Gastrocnemius medialis (tissue), 4 donors: ENCODE data around the gene FOXF1. TPM values are rescaled to one million over a fixed set of nuclear protein-coding genes. Genes with fewer than 3 reads are reported as not detected.

Source experiments
- ATAC-seq, 2 donors: fragments of 150-250 bp; one replicate each; pipeline ENCODE4 v1.9.1; 2016
- DNase-seq, 2 donors: peaks; one replicate each; pipeline ENCODE4 v3.0.0-alpha.2; 2019
- H3K27ac ChIP-seq, 4 donors: fragments of 200-600 bp; sonication (generic); 1 replicate in 1 of 4; 2 replicates in 3 of 4; pipeline ENCODE4 v1.5.1; 2016 to 2018; ENCODE audit warnings: mild to moderate bottlenecking in 2 of 4, moderate library complexity in 1 of 4
- H3K27me3 ChIP-seq, 3 donors: fragments of 200-600 bp; sonication (generic) in 2 of 3; 1 replicate in 1 of 3; 2 replicates in 2 of 3; pipeline versions ENCODE4 v1.5.1 to v1.6.0; 2016 to 2019; ENCODE audit warnings: mild to moderate bottlenecking in 1 of 3, moderate library complexity in 1 of 3
- H3K36me3 ChIP-seq, 2 donors: fragments of 200-600 bp; sonication (generic) in 1 of 2; one replicate each; pipeline ENCODE4 v1.5.1; 2017 to 2018
- H3K4me1 ChIP-seq, 2 donors: fragments of 200-600 bp; sonication (generic) in 1 of 2; one replicate each; pipeline ENCODE4 v1.5.1; 2016 to 2017; ENCODE audit warnings: mild to moderate bottlenecking in 2 of 2
- H3K4me3 ChIP-seq, 4 donors: fragments of 200-600 bp; sonication (generic) in 3 of 4; 1 replicate in 1 of 4; 2 replicates in 3 of 4; pipeline ENCODE4 v1.5.1; 2016 to 2019; ENCODE audit warnings: mild to moderate bottlenecking in 2 of 4
- H3K9me3 ChIP-seq, 3 donors: fragments of 200-600 bp; sonication (generic) in 2 of 3; 1 replicate in 1 of 3; 2 replicates in 2 of 3; pipeline ENCODE4 v1.5.1; 2016 to 2019
- CTCF ChIP-seq, 5 experiments: fragments of 450-650 bp in 3 of 5; fragments of 200-600 bp in 2 of 5; sonication (generic) in 2 of 5; IDR thresholded peaks in 4 of 5; conservative IDR thresholded peaks in 1 of 5; 1 replicate in 4 of 5; 2 replicates in 1 of 5; pipeline ENCODE4 v1.5.1; 2016 to 2019; ENCODE audit warnings: antibody characterized with exemption in 5 of 5, mild to moderate bottlenecking in 3 of 5, moderate library complexity in 3 of 5
- POLR2A ChIP-seq, 2 donors: fragments of 450-650 bp; IDR thresholded peaks; one replicate each; pipeline ENCODE4 v1.6.1; 2017; ENCODE audit warnings: antibody characterized with exemption in 2 of 2, mild to moderate bottlenecking in 2 of 2, moderate library complexity in 2 of 2
- in situ Hi-C, 4 donors: fragments of 200-750 bp; cut with MboI; loops; one replicate each; pipeline versions ENCODE4 v1.15.0 to v1.8.0; 2017; ENCODE audit warnings: low sequenced_read_pairs in 4 of 4
- intact Hi-C: fragments of 100-400 bp; cut with DNase I; formaldehyde crosslinking; loops from one replicate; pipeline ENCODE4 v1.15.1; 2023; ENCODE audit warnings: low total_unique reads
- total RNA-seq, 4 donors: library from RNA; depleted of rRNA; stranded (reverse); fragments of >200 nt; gene quantifications; one replicate each; pipeline versions ENCODE4 v1.1.0 to v1.2.3, GENCODE V29; 2016

FOXF1 gene
- total RNA-seq, 4 donors from 2014 or later, result 0.07 to 0.10 TPM; not detected in 2

- DNase-seq (no peak), ATAC-seq (no peak)
- H3K9me3 ChIP-seq, result no peaks in the 10 kb centered on the region
- H3K36me3 ChIP-seq, result no peaks in the 10 kb centered on the region
- no peak for TF ChIP-seq POLR2A (IDR thresholded peaks at IDR 0.05)
- no peak for TF ChIP-seq CTCF (IDR thresholded peaks at IDR 0.05 in 4 of 5, conservative IDR thresholded peaks at IDR 0.05 in 1 of 5)
- in situ Hi-C loops, result no loop called here
- no peak overlapping the region for H3K4me3 ChIP-seq
- peaks cover 88 to 100% (median 94%) of the 10 kb centered on the region in 3 donors for H3K27me3 ChIP-seq
- intact Hi-C loops, result no loop called here
- peaks cover 0 to 14% of the 10 kb centered on the region in 2 donors for H3K4me1 ChIP-seq
- no peak overlapping the region for H3K27ac ChIP-seq
Measured at GRCh38 chr16:86496262-86496928, 13.9 kb upstream of the FOXF1 start.

GRCh38 chr16:86496929-86497461 lies 13.3 kb upstream of the FOXF1 start:
- in situ Hi-C loops (no loop called here), intact Hi-C loops (no loop called here)
- ATAC-seq (no peak), DNase-seq (no peak)
- Histone ChIP-seq H3K4me1 (peaks cover 0 to 14% of the 10 kb centered on the region in 2 donors), H3K9me3 (no peaks in the 10 kb centered on the region), H3K27me3 (peaks cover 94 to 100% (median 95%) of the 10 kb centered on the region in 3 donors), H3K27ac (no peak overlapping the region), H3K36me3 (no peaks in the 10 kb centered on the region), H3K4me3 (no peak overlapping the region)
- TF ChIP-seq CTCF (IDR thresholded peaks at IDR 0.05 in 4 of 5, conservative IDR thresholded peaks at IDR 0.05 in 1 of 5) (no peak), POLR2A (IDR thresholded peaks at IDR 0.05) (no peak)

GRCh38 chr16:86497551-86498021 lies 12.7 kb upstream of the FOXF1 start:
- intact Hi-C loops (no loop called here), in situ Hi-C loops (no loop called here)
- Histone ChIP-seq H3K27ac (no peak overlapping the region), H3K4me3 (no peak overlapping the region), H3K9me3 (no peaks in the 10 kb centered on the region), H3K4me1 (peaks cover 0 to 14% of the 10 kb centered on the region in 2 donors), H3K36me3 (no peaks in the 10 kb centered on the region), H3K27me3 (peaks cover 97 to 100% (median 98%) of the 10 kb centered on the region in 3 donors)
- TF ChIP-seq CTCF (IDR thresholded peaks at IDR 0.05 in 4 of 5, conservative IDR thresholded peaks at IDR 0.05 in 1 of 5), result no peak
- no peak for TF ChIP-seq POLR2A (IDR thresholded peaks at IDR 0.05)
- DNase-seq (no peak), ATAC-seq (no peak)

GRCh38 chr16:86498155-86498670 lies 12.1 kb upstream of the FOXF1 start:
- Histone ChIP-seq H3K4me3 (no peak overlapping the region), H3K4me1 (peaks cover 0 to 14% of the 10 kb centered on the region in 2 donors), H3K9me3 (no peaks in the 10 kb centered on the region), H3K27ac (no peak overlapping the region), H3K36me3 (no peaks in the 10 kb centered on the region), H3K27me3 (peaks cover 97 to 100% (median 98%) of the 10 kb centered on the region in 3 donors)
- ATAC-seq (no peak), DNase-seq (no peak)
- TF ChIP-seq CTCF (IDR thresholded peaks at IDR 0.05 in 4 of 5, conservative IDR thresholded peaks at IDR 0.05 in 1 of 5) (no peak), POLR2A (IDR thresholded peaks at IDR 0.05) (no peak)
- intact Hi-C loops (no loop called here), in situ Hi-C loops (no loop called here)
